HepG2 (cell line): ENCODE results near the gene DNAJC9. TPM values are rescaled to one million over a fixed set of nuclear protein-coding genes. Genes with fewer than 3 reads are reported as not detected.
A peak's percentile ranks its signal among the peaks of the same experiment; 100 is the strongest.

Experiments
- ATAC-seq: fragments of 200-7000 bp; cut with Tn5 transposase; 3 replicates; pipeline ENCODE4 v1.9.1; 2020; ENCODE audit warnings: mild to moderate bottlenecking, moderate library complexity
- BruUV-seq: library from RNA; stranded (reverse); fragments of 400-500 nt; replicated peaks from 2 replicates; lab custom pipeline; 2021; lab: Mats Ljungman, UMichigan
- CTCF ChIA-PET: fragments of 300-600 bp; formaldehyde crosslinking; extraction: SDS; loops from one replicate; lab custom pipeline; 2021; ENCODE audit warnings: low total read pairs, inconsistent platforms, low intra/inter-chr PET ratio; lab: Yijun Ruan, JAX
- POLR2A ChIA-PET: fragments of 350-600 bp; sonication (Branson Sonifier 250); formaldehyde crosslinking; loops from one replicate; lab custom pipeline; 2020; ENCODE audit warnings: antibody characterized with exemption, inconsistent platforms; lab: Yijun Ruan, JAX
- DNase-seq: peaks from one replicate; pipeline ENCODE4 v3.0.0-alpha.2; 2015; ENCODE audit warnings: low spot score
- FAIRE-seq: peaks from 3 replicates; lab custom pipeline; 2011; peaks lifted over from hg19 to GRCh38; lab: Jason Lieb, UNC
- H2AFZ ChIP-seq: one replicate; pipeline ENCODE4 v1.6.1; 2011; ENCODE audit warnings: low read length, inconsistent platforms
- H3K27ac ChIP-seq: fragments of 300-600 bp; 3 replicates; pipeline ENCODE4 v1.8.0; 2011; ENCODE audit warnings: mixed run types, mild to moderate bottlenecking, mixed read lengths, low read length, inconsistent platforms; ENCODE audit not compliant: insufficient read depth; ENCODE audit errors: extremely low read length
- H3K27me3 ChIP-seq, 2 experiments: fragments of 200-600 bp in 1 of 2; 2 replicates in 1 of 2; 3 replicates in 1 of 2; pipeline versions ENCODE4 v1.6.0 to v1.8.0; 2011; ENCODE audit warnings: low read length in 2 of 2, mild to moderate bottlenecking in 2 of 2, moderate library complexity in 2 of 2, inconsistent platforms in 1 of 2; ENCODE audit not compliant: insufficient read depth in 2 of 2, control insufficient read depth in 1 of 2
- H3K36me3 ChIP-seq, 2 experiments: fragments of 200-600 bp in 1 of 2; replicated peaks in 1 of 2; 2 replicates in 1 of 2; 3 replicates in 1 of 2; pipeline versions ENCODE4 v1.5.1 to v1.8.0; 2011; ENCODE audit warnings: low read length in 2 of 2, inconsistent platforms in 1 of 2; ENCODE audit not compliant: insufficient read depth in 2 of 2, control insufficient read depth in 1 of 2
- H3K4me1 ChIP-seq: 2 replicates; pipeline ENCODE4 v1.5.1; 2012; ENCODE audit warnings: low read length, inconsistent platforms; ENCODE audit not compliant: insufficient read depth
- H3K4me2 ChIP-seq: 2 replicates; pipeline ENCODE4 v1.6.0; 2011; ENCODE audit warnings: low read depth, low read length, inconsistent platforms
- H3K4me3 ChIP-seq, 3 experiments: fragments of 200-600 bp in 1 of 3; sonication (generic), shearing (Covaris generic) in 1 of 3; replicated peaks in 1 of 3; 2 replicates each; pipeline ENCODE4 v1.5.1; 2011 to 2016; ENCODE audit warnings: low read length in 3 of 3, inconsistent platforms in 2 of 3, low read depth in 2 of 3, mild to moderate bottlenecking in 2 of 3, control low read depth in 1 of 3, mixed read lengths in 1 of 3; ENCODE audit not compliant: insufficient read depth in 1 of 3
- H3K79me2 ChIP-seq: one replicate; pipeline ENCODE4 v1.6.1; 2011; ENCODE audit warnings: low read length, inconsistent platforms; ENCODE audit not compliant: insufficient read depth
- H3K9ac ChIP-seq: 2 replicates; pipeline ENCODE4 v1.6.0; 2011; ENCODE audit warnings: mild to moderate bottlenecking, low read depth, low read length, inconsistent platforms; ENCODE audit not compliant: insufficient read depth
- H3K9me3 ChIP-seq: 2 replicates; pipeline ENCODE4 v1.5.1; 2012; ENCODE audit warnings: mild to moderate bottlenecking, low read length
- H4K20me1 ChIP-seq: 2 replicates; pipeline ENCODE4 v1.6.0; 2011; ENCODE audit warnings: inconsistent platforms, mild to moderate bottlenecking, low read length, moderate library complexity; ENCODE audit not compliant: insufficient read depth
- CTCF ChIP-seq: sonication (generic); formaldehyde crosslinking; IDR thresholded peaks from 2 replicates; pipeline ENCODE4 v1.5.0; 2020; ENCODE audit warnings: mild to moderate bottlenecking, missing genetic modification reagents, moderate library complexity
- GATAD2A ChIP-seq: IDR thresholded peaks from 2 replicates; pipeline ENCODE4 v1.6.1; 2016
- PAXIP1 ChIP-seq: sonication (generic); formaldehyde crosslinking; conservative IDR thresholded peaks from 2 replicates; pipeline ENCODE4 v1.4.0; 2020; ENCODE audit warnings: mild to moderate bottlenecking, missing genetic modification reagents, moderate library complexity
- PRPF4 ChIP-seq: fragments of 200-400 bp; formaldehyde crosslinking; IDR thresholded peaks from 2 replicates; pipeline ENCODE4 v1.6.1; 2016; ENCODE audit warnings: low read length, low read depth; ENCODE audit not compliant: poor library complexity, severe bottlenecking
- SMC3 ChIP-seq: IDR thresholded peaks from 2 replicates; pipeline ENCODE4 v1.6.1; 2011; ENCODE audit warnings: low read length, improper control_type of control experiment
- SOX5 ChIP-seq: IDR thresholded peaks from 2 replicates; pipeline ENCODE4 v1.6.1; 2016; ENCODE audit warnings: borderline replicate concordance
- STAG1 ChIP-seq: sonication (generic); formaldehyde crosslinking; IDR thresholded peaks from 2 replicates; pipeline ENCODE4 v1.4.0; 2020; ENCODE audit warnings: missing genetic modification reagents
- TFE3 ChIP-seq: IDR thresholded peaks from 2 replicates; pipeline ENCODE4 v1.6.1; 2016
- THAP8 ChIP-seq: sonication (generic); formaldehyde crosslinking; IDR thresholded peaks from 2 replicates; pipeline ENCODE4 v1.5.1; 2020; ENCODE audit warnings: missing genetic modification reagents, mild to moderate bottlenecking, borderline replicate concordance
- YEATS2 ChIP-seq: sonication (generic); formaldehyde crosslinking; IDR thresholded peaks from 2 replicates; pipeline ENCODE4 v1.4.0; 2020; ENCODE audit warnings: missing genetic modification reagents, borderline replicate concordance
- ZFP37 ChIP-seq: sonication (generic); formaldehyde crosslinking; IDR thresholded peaks from 2 replicates; pipeline ENCODE4 v1.4.0; 2020; ENCODE audit warnings: missing genetic modification reagents, borderline replicate concordance
- ZNF136 ChIP-seq: sonication (generic); formaldehyde crosslinking; IDR thresholded peaks from 2 replicates; pipeline ENCODE4 v1.8.1; 2022; ENCODE audit warnings: low read depth, mild to moderate bottlenecking, moderate library complexity, missing genetic modification reagents
- ZSCAN20 ChIP-seq: sonication (generic); formaldehyde crosslinking; IDR thresholded peaks from 2 replicates; pipeline ENCODE4 v1.4.0; 2020; ENCODE audit warnings: missing genetic modification reagents, mild to moderate bottlenecking, borderline replicate concordance
- ZSCAN29 ChIP-seq: sonication (generic); formaldehyde crosslinking; conservative IDR thresholded peaks from 2 replicates; pipeline ENCODE4 v1.4.0; 2020; ENCODE audit warnings: mild to moderate bottlenecking, missing genetic modification reagents
- WGBS: methylation state at CpG from one replicate; pipeline ENCODE4 v1.1.6; 2017; ENCODE audit warnings: low lambda C conversion rate; 5-methylcytosine and 5-hydroxymethylcytosine counted together
- in situ Hi-C: cut with HindIII; loops from 2 replicates; pipeline ENCODE4 v1.10.0; 2017; ENCODE audit warnings: low pct_unique_long_range_greater_than_20kb; ENCODE audit not compliant: extremely low pct_ligation_motif_present
- intact Hi-C: fragments of 100-400 bp; cut with micrococcal nuclease; formaldehyde crosslinking; loops from one replicate; pipeline ENCODE4 v1.10.0; 2022; ENCODE audit not compliant: unreplicated experiment
- polyA plus RNA-seq, 8 experiments: library from polyadenylated mRNA; depleted of rRNA in 3 of 8; stranded (reverse) in 7 of 8; unstranded in 1 of 8; fragments of >200 nt; fragmentation: Illumina TruSeq in 4 of 8; extraction: Trizol in 4 of 8; gene quantifications; 2 replicates each; pipeline versions ENCODE4 v1.2.1 to v1.2.3, GENCODE V29; 2011 to 2016; ENCODE audit warnings: low read depth in 4 of 8, missing spikeins in 1 of 8, mixed read lengths in 1 of 8; ENCODE audit not compliant: insufficient read depth in 1 of 8
- total RNA-seq, 5 experiments: library from RNA; depleted of rRNA; stranded (reverse); fragments of >200 nt; fragmentation: Illumina TruSeq; extraction: Trizol; gene quantifications; 2 replicates each; pipeline ENCODE4 v1.2.3, GENCODE V29; 2016; ENCODE audit warnings: low read depth in 1 of 5

DNAJC9 gene
- total and polyA plus RNA-seq, 2 of the 13 experiments (the other 11 are each of a cell fraction or from before 2014, with no cell fraction given): 15.9 to 60.3 TPM

GRCh38 chr10:73263693-73264347 lies 16.8 kb upstream of the DNAJC9 start:
- DNase-seq: peak; percentile 17
- POLR2A ChIA-PET: interaction anchor here (1.4 to 3.9 kb wide), 2 partner anchors 11 to 16 kb away, joined by 3 to 21 read pairs; partner anchors contain the start of genes DNAJC9 and MRPS16
- WGBS: 3% methylated on average over 1 of the region's 1 CpG
- no peak for TF ChIP-seq TFE3
- no peak for TF ChIP-seq GATAD2A (CRISPR knock-in tag)
- TF ChIP-seq THAP8 (CRISPR knock-in tag): no peak
- TF ChIP-seq STAG1 (CRISPR knock-in tag): peak; percentile 49
- TF ChIP-seq CTCF (CRISPR knock-in tag): peak; percentile 42
- TF ChIP-seq SOX5 (CRISPR knock-in tag): no peak
- peak; percentile 25 for TF ChIP-seq SMC3
- no peak for TF ChIP-seq ZSCAN20
- TF ChIP-seq PRPF4: no peak
- TF ChIP-seq ZFP37 (CRISPR knock-in tag): no peak
- TF ChIP-seq ZNF136 (CRISPR knock-in tag): no peak
- no peak for TF ChIP-seq ZSCAN29 (CRISPR knock-in tag)
- TF ChIP-seq PAXIP1: no peak
- no peak for TF ChIP-seq YEATS2 (CRISPR knock-in tag)

More at GRCh38 chr10:73263693-73264347, 16.8 kb upstream of the DNAJC9 start:
- Histone ChIP-seq H3K4me1 (no peaks in the 10 kb centered on the region), H3K9me3 (no peaks in the 10 kb centered on the region), H3K79me2 (no peaks in the 10 kb centered on the region), H3K4me2 (no peak overlapping the region), H4K20me1 (no peaks in the 10 kb centered on the region), H2AFZ (no peak overlapping the region), H3K9ac (no peak overlapping the region), H3K36me3 (no peaks in the 10 kb centered on the region), H3K4me3 (no peak overlapping the region), H3K27ac (no peak overlapping the region), H3K27me3 (no peaks in the 10 kb centered on the region)
- in situ Hi-C loops: loop anchor here (25.0 kb wide), 1 partner anchor 373 kb away; the partner anchor contains the start of gene MYOZ1
- intact Hi-C loops: loop anchor here (5.0 kb wide), 1 partner anchor 93 kb away; the partner anchor contains the start of gene CFAP70
- BruUV-seq: no TSS peak
- CTCF ChIA-PET: no interaction called here
- no peak for ATAC-seq
- peak; percentile 44 for FAIRE-seq
